ENCODE results near the gene PCED1B.

GRCh38 chr12:47221256-47222023, 142.0 kb downstream of the PCED1B start:
- TF ChIP-seq, protein P1, sequence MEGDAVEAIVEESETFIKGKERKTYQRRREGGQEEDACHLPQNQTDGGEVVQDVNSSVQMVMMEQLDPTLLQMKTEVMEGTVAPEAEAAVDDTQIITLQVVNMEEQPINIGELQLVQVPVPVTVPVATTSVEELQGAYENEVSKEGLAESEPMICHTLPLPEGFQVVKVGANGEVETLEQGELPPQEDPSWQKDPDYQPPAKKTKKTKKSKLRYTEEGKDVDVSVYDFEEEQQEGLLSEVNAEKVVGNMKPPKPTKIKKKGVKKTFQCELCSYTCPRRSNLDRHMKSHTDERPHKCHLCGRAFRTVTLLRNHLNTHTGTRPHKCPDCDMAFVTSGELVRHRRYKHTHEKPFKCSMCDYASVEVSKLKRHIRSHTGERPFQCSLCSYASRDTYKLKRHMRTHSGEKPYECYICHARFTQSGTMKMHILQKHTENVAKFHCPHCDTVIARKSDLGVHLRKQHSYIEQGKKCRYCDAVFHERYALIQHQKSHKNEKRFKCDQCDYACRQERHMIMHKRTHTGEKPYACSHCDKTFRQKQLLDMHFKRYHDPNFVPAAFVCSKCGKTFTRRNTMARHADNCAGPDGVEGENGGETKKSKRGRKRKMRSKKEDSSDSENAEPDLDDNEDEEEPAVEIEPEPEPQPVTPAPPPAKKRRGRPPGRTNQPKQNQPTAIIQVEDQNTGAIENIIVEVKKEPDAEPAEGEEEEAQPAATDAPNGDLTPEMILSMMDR (IDR thresholded peaks at IDR 0.05 in 2 of 3, conservative IDR thresholded peaks at IDR 0.05 in 1 of 3; ENCODE audit: borderline replicate concordance in 1 of 3, insufficient read depth in 1 of 3, low read depth in 2 of 3, low read length in 2 of 3) = no peak
- TF ChIP-seq, protein P2, sequence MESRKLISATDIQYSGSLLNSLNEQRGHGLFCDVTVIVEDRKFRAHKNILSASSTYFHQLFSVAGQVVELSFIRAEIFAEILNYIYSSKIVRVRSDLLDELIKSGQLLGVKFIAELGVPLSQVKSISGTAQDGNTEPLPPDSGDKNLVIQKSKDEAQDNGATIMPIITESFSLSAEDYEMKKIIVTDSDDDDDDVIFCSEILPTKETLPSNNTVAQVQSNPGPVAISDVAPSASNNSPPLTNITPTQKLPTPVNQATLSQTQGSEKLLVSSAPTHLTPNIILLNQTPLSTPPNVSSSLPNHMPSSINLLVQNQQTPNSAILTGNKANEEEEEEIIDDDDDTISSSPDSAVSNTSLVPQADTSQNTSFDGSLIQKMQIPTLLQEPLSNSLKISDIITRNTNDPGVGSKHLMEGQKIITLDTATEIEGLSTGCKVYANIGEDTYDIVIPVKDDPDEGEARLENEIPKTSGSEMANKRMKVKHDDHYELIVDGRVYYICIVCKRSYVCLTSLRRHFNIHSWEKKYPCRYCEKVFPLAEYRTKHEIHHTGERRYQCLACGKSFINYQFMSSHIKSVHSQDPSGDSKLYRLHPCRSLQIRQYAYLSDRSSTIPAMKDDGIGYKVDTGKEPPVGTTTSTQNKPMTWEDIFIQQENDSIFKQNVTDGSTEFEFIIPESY (IDR thresholded peaks at IDR 0.05; ENCODE audit: extremely low read depth, insufficient replicate concordance, low read length) = no peak

All from HCT116 (cell line).